ENCODE data around the gene LY6G5B.
"Not testable (repeated sequence)": the region's sequence is repeated elsewhere in the genome, so short reads cannot be mapped to it uniquely, and the experiment has no call there.

Gene LY6G5B

DNA sequence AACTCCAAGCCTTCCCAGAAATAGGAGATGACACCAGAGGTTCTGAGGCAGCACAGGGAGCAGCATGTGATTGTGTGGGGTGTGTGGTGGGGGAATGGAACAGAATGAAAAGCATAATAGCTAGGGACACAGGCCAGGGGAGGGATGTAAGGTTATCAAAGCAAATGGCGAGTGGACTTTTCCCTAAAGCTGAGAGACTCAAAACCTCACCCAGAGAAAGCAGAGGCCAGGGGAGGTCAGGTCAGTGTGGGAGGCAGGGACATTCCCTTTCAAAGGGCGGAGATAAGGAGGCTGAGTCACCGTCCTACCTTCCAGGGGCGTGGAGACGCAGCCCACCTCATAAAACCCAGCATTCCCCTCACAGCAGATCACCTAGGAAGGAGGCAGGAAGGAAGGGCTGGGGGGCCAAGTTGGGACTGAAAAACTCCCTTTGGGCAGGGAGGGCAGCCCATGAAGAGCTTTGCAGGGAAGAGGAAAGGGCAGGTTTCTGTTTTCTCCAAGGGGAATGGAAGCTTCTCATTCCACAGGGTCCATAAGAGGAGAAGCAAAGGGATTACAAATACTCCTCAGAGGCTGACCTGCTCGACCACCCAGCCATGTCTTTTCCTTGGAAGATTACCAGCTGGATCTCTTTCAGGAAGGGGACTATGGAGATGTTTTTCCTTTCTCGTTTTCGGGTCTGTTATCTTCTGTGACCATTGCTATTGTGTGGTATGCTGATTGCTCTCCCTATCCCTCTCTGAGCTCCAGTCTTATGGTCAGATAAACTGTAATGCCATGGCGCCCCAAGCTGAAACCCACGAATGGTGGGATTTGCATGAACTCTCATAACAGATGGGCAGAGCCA is 20.7 kb downstream of the LY6G5B start:
- DNase-seq (ENCODE audit: low read depth, low spot score) = no peak

DNA sequence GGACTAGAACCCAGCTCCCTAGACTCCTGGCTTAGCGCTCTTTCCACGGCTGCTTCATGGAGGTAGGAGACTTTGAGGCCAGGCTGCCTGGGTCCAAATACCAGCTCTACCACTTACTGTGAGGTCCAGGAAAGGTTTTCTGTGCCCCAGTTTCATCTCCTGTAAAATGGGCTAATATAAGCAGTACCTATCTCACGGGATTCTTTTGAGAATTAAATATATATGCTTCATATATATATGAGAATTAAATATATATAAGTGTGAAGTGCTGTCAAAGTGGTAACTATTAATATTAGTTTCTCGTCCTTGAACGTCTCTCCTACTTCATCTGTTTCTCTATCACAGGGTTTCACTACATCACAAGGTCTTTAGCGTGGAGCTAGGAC is 21.3 kb downstream of the LY6G5B start:
- no peak for DNase-seq (ENCODE audit: low read depth, low spot score)

DNA sequence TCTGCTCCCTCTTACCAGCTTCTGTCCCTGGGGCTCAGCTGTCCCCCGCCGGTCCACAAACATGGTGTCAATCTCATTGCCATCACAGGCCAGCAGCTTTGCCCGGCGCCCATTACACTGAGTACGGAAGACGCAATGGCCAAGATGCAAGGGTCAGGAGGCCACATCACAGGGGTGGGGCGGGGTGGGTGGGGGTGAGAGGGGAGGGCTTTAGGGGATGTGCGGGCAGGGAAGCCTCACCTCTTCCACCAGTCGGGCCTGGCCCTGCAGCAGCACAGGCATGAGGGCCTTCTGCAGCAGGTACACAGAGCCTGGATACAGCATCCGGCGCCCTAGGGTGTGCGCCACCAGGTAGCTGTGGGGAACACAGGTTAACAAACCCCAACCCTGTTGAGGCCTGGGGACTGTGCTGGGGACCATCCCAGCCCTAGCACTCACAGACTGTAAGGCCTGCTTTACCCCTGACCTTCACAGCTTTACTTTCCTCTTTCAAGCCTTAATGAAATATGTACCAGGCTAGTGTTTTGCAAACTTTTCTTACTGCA is 21.9 kb downstream of the LY6G5B start:
- DNase-seq (ENCODE audit: low read depth, low spot score) = no peak

DNA sequence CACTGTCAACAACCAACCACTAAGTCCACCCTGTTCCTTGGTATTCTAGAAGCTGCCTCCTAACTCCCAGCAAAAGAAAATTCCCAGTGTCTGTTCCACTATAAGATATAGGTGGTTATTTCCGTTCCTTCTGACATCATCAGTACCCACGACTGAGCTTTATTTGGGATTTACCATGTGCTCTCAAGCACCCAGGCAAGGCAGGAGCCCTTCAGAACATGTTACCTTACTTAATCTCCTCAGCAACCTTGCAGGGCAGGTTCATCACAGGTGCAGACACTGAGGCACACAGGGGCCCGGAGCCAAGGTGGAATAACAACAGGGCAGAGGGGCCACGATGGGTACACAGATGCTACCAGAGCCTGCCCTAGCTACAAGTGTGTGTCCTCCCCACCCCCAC is 22.6 kb downstream of the LY6G5B start:
- DNase-seq (ENCODE audit: low read depth, low spot score) = no peak

DNA sequence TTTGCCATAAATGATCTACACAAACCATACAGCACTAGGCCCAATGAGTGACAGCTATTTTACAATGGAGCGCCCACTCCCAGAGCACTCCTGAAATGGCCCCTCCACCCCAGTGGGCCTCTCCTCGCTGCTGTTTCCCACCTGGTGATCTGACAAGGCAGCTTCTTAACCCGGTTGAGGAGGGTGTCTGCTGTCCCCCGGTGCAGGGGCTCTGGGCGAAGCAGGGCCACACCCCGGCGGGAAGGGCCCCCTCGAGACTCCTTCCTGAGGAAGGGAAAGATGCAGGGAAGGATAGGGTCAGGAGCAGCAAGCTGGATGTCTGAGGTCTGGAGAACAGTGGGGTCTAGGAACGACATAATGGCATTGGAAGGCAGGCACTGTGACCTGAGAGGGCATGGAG is 23.1 kb downstream of the LY6G5B start:
- no peak for DNase-seq (ENCODE audit: low read depth, low spot score)

DNA sequence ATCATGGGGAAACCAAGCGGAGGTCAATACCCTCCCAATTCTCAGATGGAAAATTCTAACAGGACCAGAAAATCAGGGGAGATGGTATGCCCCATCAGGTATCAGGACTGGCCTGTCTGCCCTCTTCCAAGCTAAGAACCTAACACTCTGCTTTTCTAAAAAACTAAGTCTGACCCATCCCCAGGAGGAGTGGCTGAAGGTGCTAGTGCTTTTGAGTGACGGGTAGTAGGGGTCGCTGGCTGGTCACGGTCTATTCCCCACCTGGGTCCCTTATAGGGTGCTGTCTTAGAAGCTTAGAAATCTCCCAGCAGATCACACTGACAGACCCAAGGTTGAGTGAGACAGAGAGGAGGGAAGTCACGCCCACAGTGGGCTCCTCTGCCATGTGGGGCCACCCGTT is 23.8 kb downstream of the LY6G5B start:
- no peak for DNase-seq (ENCODE audit: low read depth, low spot score)

DNA sequence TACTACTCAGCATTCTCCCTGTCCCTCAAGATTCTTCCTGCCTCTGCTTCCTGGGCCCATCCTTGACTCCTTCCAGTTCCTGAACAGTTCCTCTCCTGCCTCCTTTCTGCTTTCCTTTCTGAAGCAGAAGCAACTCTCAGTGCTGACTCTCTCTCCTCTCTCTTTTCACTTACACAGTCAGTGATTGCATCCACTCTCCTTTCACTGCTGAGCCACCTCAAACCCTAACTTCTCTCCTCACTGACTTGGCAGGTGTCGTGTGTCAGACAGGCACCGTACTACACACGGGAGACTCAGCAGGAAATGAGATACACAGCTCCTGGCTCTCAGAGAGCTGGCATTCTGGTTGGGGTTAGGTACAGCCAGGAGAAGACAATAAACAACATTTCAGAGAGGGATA is 27.8 kb downstream of the LY6G5B start:
- DNase-seq (ENCODE audit: low read depth, low spot score) = no peak

DNA sequence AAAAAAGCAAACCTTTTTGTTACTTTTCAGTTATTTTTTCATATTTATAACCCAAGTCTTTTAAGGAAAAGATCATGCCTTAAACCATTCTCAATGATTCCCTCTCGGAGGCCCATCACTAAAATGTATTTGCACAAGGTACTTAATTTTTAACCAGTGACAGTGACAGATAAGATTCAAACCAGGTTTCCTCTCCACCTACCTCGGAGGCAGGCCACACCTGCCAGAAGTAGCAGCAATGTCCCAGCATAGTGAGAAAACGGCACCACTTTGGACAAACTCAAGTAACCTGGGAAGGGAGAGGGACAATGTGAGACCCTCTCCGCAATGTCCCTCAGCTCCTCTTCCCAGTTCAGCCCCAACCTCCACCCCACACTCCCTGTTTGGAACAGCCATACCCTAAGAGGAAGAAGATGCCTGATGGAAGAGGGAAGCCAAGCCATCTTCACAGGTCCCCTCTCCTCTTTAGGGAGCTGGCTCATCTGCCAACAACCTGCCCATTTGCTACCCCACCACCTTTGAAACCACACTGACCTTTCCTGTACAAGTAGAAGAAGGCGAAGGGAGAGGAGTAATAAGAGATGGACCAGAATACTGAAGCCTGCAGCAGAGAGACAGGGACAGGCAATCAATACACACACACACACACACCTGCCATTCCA is 31.1 kb downstream of the LY6G5B start:
- DNase-seq (ENCODE audit: low read depth, low spot score) = no peak

DNA sequence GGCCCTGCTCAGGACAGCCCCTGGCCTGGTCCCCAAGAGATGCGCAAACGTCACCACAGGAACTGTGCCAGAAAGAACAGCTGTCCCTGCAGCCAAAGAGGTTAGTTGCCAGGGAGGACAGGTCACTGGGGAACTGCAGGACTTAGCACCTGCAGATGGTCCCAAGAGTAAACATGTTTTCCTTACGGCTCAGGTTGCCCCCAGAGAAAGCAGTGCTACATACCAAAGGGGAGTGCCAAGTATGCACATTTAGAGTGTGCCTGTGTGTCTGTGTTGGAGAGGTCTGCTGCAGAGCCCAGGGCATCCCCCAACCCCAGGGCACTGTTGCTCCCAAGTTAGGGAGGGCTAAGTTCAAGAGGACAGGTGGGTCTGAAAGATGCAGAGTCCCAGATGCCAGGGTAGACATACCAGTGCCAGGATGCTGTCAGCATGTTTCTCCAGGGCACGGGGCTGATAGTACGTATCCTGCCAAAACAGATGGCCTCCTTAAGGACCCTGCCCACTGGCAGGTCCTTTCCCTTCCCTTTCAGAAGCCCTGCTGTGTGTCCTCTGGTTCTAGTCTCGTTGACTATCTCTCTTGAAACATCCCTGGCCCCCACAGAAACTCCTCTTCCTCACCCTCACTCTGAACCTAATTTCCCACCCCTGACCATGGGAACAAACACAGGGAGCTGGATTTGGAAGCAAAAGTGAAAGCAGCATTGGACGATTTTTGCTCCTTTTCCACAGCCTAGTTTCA is 32.1 kb downstream of the LY6G5B start:
- no peak for DNase-seq (ENCODE audit: low read depth, low spot score)

DNA sequence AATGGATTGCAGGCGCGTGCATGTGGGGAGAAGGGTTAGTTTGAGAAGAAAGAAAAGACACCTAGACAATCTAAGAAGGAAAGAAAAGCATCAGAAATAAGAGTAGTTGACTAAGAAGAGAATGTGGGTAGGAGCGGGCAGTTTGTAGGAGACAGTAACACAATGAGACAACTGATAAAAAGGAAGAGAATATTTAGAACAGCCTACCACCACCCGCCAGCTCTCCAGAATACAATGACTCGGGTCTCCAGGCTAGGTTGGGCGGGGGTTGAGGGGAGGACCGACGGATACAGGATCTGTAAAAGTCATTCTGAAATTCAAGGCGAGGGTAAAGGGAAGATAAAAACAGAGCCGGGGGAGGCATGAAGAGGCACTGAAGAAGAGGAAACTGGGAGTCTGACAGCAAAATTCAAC is 32.6 kb downstream of the LY6G5B start:
- no peak for DNase-seq (ENCODE audit: low read depth, low spot score)

DNA sequence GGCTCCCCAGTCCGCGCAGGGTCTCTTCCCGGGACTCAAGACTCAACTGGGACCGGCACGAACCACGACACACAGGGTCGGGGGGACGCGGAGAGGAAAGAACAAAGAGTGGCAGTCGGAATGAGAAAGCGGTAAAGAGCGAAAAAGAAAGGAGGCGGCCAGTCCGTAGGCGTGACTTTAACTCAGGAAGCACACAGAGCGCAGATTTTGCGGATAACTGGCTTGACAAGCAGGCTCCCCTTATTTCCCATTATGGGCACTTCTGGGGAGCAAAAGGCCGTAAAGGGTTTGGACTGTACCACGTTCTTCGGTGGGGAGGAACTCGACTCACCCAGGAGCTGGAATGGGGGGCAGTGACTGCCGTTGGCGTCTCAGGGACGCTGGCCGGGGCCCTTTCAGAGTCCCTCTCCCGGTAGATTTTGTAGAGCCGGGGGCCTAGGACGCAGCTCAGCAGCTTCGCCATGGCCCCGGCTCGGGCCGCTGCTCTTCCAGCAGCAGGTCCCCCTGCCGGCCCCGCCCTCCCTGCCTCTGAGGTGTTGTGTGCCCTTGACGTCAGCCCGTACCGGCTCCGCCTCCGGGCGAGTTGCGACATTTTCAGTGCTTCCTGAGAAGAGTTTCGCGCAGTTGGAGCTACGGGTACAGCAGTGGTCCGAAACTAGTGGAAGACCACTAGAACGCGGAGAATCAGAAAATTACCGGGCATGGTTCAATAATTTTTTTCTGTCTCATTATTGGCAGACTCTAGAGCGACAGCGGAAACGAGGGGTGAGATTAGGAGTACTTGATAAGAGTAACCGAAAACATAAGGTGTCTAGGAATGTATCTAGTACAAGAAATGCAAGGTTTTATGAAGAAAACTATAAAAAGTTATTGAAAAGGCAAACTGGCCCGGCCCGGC is 33.3 kb downstream of the LY6G5B start, which contains the start of gene ABHD16A:
Gene ABHD16A (minus strand): TSS at position 506 of the 898 bp plus-strand sequence. CDS start 43 bp downstream, at position 463.
- DNase-seq (ENCODE audit: low read depth, low spot score) = peak; percentile 99

DNA sequence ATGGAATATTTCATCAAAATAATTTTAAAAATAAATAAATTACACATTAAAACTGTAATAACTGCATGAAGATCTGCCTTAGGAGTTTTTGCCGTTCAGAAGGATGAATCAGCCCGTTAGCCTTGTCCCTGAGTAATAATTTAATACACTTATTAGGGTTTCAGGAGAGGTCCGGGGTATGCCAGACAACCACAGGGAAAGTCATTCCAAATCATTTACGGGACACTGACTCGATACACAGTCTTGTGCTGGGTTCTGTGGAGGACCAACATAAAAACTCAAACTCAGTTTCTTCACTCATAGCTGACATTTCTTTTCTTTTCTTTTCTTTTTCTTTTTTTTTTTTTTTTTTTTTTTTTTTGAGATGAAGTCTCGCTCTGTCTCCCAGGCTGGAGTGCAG is 36.2 kb downstream of the LY6G5B start:
- no peak for DNase-seq (ENCODE audit: low read depth, low spot score)

DNA sequence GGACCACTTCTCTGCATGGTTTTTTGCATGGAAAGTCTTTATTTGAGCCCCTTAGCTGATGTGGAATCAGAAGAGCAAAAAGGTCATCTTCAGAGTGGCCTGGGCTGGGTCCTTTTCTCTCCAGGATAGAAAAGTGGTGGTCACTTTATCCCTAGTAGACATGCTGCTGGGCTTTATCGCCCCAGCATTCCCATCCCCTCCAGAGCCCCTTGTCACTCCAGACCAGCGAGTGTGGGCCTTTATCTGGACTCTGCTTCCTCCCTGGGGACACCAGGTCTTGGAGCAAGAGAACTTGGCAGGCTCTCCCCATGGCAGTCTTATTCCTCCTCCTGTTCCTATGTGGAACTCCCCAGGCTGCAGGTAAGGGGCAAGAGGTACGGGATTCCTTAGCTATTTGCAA is 36.8 kb downstream of the LY6G5B start, which contains the start of gene LY6G6F:
Gene LY6G6F (plus strand): TSS at position 268 of the 400 bp plus-strand sequence. CDS start 41 bp downstream, at position 309.
- DNase-seq (ENCODE audit: low read depth, low spot score) = no peak

DNA sequence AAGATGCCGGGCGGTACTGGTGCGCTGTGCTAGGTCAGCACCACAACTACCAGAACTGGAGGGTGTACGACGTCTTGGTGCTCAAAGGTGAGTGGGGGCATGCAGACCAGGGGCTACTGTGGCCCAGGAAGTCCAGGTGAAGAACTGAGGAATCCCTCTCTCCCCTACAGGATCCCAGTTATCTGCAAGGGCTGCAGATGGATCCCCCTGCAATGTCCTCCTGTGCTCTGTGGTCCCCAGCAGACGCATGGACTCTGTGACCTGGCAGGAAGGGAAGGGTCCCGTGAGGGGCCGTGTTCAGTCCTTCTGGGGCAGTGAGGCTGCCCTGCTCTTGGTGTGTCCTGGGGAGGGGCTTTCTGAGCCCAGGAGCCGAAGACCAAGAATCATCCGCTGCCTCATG is 37.9 kb downstream of the LY6G5B start:
- no peak for DNase-seq (ENCODE audit: low read depth, low spot score)

DNA sequence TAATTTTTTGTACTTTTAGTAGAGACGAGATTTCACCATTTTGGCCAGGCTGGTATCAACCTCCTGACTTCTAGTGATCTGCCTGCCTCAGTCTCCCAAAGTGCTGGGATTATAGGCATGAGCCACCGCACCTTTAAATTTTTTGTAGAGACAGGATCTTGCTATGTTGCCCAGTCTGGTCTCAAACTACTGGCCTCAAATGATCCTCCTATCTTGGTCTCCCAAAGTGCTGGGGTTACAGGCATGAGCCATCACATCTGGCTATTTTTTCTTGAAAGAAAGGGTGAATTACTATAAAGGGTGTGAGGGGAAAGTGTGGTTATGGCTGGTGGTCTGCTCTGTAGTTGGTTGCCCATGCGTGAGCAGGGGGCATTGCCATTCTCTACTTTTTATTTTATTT is 38.4 kb downstream of the LY6G5B start:
- DNase-seq (ENCODE audit: low read depth, low spot score) = no peak

DNA sequence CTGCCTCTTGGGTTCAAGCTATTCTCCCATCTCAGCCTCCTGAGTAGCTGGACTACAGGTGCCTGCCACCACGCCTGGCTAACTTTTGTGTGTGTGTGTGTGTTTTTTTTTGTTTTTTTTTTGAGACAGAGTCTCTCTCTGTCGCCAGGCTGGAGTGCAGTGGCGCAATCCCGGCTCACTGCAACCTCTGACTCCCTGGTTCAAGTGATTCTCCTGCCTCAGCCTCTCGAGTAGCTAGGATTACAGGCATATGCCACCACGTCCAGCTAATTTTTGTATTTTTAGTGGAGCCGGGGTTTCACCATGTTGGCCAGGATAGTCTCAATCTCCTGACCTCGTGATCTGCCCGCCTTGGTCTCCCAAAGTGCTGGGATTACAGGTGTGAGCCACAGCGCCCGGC is 39.4 kb downstream of the LY6G5B start:
- DNase-seq (ENCODE audit: low read depth, low spot score) = not testable (repeated sequence)

DNA sequence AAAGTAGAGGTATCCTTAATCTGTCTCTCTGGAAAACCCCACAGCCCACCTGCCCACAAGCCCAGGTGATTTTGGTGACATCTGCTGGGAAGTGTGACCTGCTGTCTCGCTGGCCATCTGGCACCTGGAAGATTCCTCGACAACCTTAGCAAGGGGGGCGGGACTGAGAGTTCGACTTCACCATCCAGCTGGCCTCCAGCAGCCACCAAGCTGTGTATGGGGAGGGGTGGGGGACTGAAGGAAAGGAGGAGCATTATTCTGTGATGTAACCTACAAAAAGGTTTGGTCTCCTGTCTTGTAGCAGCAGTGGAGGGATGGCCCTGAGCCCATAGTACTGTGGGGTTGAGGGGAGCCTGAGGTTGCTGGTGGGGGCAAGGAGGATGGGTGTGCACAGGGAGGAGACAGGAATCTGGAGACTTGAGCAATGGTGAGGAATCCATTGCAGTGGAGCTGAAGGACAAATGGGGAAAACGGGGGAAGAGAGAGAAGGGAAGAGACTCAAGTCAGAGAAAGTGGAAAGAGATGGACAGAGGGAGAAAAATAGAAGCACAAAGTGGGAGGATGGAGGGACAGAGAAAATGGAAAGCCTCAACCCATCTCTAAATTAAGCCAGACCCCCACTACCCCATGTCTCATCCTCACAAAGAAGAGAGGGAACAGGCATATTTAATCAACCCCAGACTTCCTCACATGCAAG is 40.9 kb downstream of the LY6G5B start:
- DNase-seq (ENCODE audit: low read depth, low spot score) = no peak

DNA sequence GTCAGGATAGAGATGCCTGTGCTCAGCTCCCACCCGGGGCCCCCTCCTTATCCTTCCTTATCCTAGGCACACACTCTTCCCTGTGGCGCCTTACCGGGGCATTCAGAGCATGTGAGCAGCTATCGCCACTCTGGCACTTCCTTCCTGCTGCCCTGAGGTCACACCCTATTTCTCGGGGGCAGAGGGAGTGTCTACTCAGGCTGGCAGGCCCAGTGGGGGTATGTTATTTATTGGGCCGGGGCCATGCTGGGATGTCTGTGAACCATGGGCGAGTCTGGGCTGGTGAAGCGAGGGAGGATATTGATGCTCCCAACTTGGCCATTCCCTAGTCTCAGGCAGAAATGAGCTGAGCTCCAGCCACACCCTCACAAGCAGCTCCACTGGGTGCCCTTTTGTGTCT is 41.5 kb downstream of the LY6G5B start:
- DNase-seq (ENCODE audit: low read depth, low spot score) = no peak

DNA sequence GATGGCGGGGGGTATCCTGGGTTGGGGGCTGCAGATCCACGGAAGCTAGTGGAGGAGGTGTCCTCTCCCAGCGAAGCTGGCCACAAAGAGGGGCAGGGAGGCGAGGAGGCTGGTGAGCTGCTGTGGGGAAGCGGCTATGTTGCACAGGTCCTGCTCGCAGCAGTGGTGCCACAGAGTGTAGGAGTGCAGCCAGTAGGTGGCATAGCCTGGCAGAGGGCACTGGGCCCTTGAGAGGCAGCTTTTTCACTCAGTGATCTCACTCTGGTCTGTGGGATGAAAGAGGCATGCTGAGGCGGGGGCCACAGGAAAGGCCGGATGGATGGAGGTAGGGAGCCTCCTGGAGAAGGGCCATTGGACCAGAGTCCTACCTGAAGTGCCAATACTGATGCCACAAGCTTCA is 42.5 kb downstream of the LY6G5B start:
- DNase-seq (ENCODE audit: low read depth, low spot score) = no peak

DNA sequence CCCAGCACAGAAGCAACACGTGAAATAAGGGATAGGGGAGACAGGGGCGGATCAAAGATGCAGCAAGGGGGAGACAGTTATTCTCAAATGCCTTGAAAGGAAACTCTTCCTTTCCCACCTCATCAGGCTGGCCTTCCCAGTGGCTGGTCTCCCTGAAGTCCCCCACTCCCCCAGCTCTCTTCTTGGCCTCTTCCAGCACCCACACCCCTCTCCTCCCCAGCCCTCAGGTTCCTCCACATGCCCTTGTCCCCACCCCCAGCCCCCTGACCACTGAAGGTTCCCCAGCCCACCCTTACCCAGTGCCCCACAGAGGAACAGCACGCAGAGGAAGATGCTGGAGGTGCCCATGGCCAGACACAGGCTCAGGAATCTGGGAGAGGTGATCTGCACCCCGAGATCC is 43.7 kb downstream of the LY6G5B start:
- no peak for DNase-seq (ENCODE audit: low read depth, low spot score)
